GM19397 (cell line): Measurements from ENCODE around the gene ZDHHC13.

Source experiments
- ATAC-seq: cut with Tn5 transposase; IDR thresholded peaks from one replicate; pipeline ENCODE4 v1.9.1; 2021; ENCODE audit warnings: mild to moderate bottlenecking, moderate library complexity; ENCODE audit not compliant: unreplicated experiment

ZDHHC13 gene

GRCh38 chr11:19200410-19201201 lies 83.6 kb downstream of the ZDHHC13 start:
- ATAC-seq: no peak

GRCh38 chr11:19201737-19202605 lies 85.0 kb downstream of the ZDHHC13 start, which contains the start of gene CSRP3:
CSRP3 (minus strand) TSS chr11:19201983; CDS start chr11:19192448, 9,535 bp downstream.
- no peak for ATAC-seq

GRCh38 chr11:19204836-19205235 lies 87.9 kb downstream of the ZDHHC13 start:
- no peak for ATAC-seq

GRCh38 chr11:19208181-19208580 lies 91.2 kb downstream of the ZDHHC13 start:
- ATAC-seq: no peak

GRCh38 chr11:19208959-19209546 lies 92.1 kb downstream of the ZDHHC13 start:
- no peak for ATAC-seq

- no peak for ATAC-seq
These were observed 92.8 kb downstream of the ZDHHC13 start for GRCh38 chr11:19209617-19210370.

- ATAC-seq: no peak
These were observed 99.1 kb downstream of the ZDHHC13 start for GRCh38 chr11:19216021-19216420.

- ATAC-seq: no peak
These were observed 99.9 kb downstream of the ZDHHC13 start for GRCh38 chr11:19216709-19217374.

GRCh38 chr11:19218216-19218615 lies 101.2 kb downstream of the ZDHHC13 start:
- no peak for ATAC-seq

GRCh38 chr11:19218786-19219460 lies 102.0 kb downstream of the ZDHHC13 start:
- no peak for ATAC-seq

- no peak for ATAC-seq
These were observed 104.1 kb downstream of the ZDHHC13 start for GRCh38 chr11:19220903-19221724.

- no peak for ATAC-seq
These were observed 108.2 kb downstream of the ZDHHC13 start for GRCh38 chr11:19225123-19225522.

GRCh38 chr11:19225581-19225980 lies 108.6 kb downstream of the ZDHHC13 start:
- ATAC-seq: no peak
